VCaP (cell line): ENCODE data around the gene USH2A.

Experiments
- H3K27ac ChIP-seq: fragments of 450-650 bp; 2 replicates; pipeline ENCODE4 v1.5.1; 2017
- CTCF ChIP-seq: fragments of 450-650 bp; conservative IDR thresholded peaks from 2 replicates; pipeline ENCODE4 v1.5.1; 2017; ENCODE audit warnings: mild to moderate bottlenecking, moderate library complexity

Gene USH2A

GRCh38 chr1:215835951-215836350 is 587.3 kb downstream of the USH2A start:
- TF ChIP-seq CTCF, result no peak
- H3K27ac ChIP-seq, result no peak overlapping the region

- H3K27ac ChIP-seq, result no peak overlapping the region
Measured at GRCh38 chr1:215833941-215834729, 589.1 kb downstream of the USH2A start.

GRCh38 chr1:215830226-215830810 is 592.9 kb downstream of the USH2A start:
- no peak overlapping the region for H3K27ac ChIP-seq
- no peak for TF ChIP-seq CTCF

More at GRCh38 chr1:215833941-215834729, 589.1 kb downstream of the USH2A start:
- no peak for TF ChIP-seq CTCF

GRCh38 chr1:215825056-215825455 is 598.2 kb downstream of the USH2A start:
- no peak for TF ChIP-seq CTCF
- no peak overlapping the region for H3K27ac ChIP-seq

- H3K27ac ChIP-seq, result no peak overlapping the region
Measured at GRCh38 chr1:215824245-215824644, 599.0 kb downstream of the USH2A start.

GRCh38 chr1:215819114-215819513 is 604.1 kb downstream of the USH2A start:
- no peak overlapping the region for H3K27ac ChIP-seq
- no peak for TF ChIP-seq CTCF

More at GRCh38 chr1:215824245-215824644, 599.0 kb downstream of the USH2A start:
- peak; percentile 81 for TF ChIP-seq CTCF

GRCh38 chr1:215807911-215808436 is 615.3 kb downstream of the USH2A start:
- TF ChIP-seq CTCF, result no peak
- no peak overlapping the region for H3K27ac ChIP-seq
